AG09309 (cell line): Measurements from ENCODE around the gene PEX13.
"Not testable (repeated sequence)": the region's sequence is repeated elsewhere in the genome, so short reads cannot be mapped to it uniquely, and the experiment has no call there.

Experiments used
- DNase-seq: peaks from one replicate; pipeline ENCODE4 v3.0.0-alpha.2; 2010; ENCODE audit warnings: low read depth
- H3K4me3 ChIP-seq: 2 replicates; pipeline ENCODE4 v1.5.1; 2011; ENCODE audit warnings: mild to moderate bottlenecking, low read depth, low read length, moderate library complexity; ENCODE audit not compliant: control insufficient read depth
- CTCF ChIP-seq: IDR thresholded peaks from 2 replicates; pipeline ENCODE4 v1.5.1; 2011; ENCODE audit warnings: mild to moderate bottlenecking, low read depth, low read length, inconsistent platforms; ENCODE audit not compliant: insufficient read depth, control insufficient read depth; ENCODE audit errors: missing control alignments

PEX13 gene

GRCh38 chr2:60977562-60977895 is 40.0 kb upstream of the PEX13 start:
- H3K4me3 ChIP-seq, result no peak overlapping the region
- no peak for TF ChIP-seq CTCF
- DNase-seq, result no peak

GRCh38 chr2:60979231-60979630 is 38.3 kb upstream of the PEX13 start:
- no peak overlapping the region for H3K4me3 ChIP-seq
- no peak for TF ChIP-seq CTCF
- no peak for DNase-seq

GRCh38 chr2:60980071-60980815 is 37.3 kb upstream of the PEX13 start:
- no peak overlapping the region for H3K4me3 ChIP-seq
- TF ChIP-seq CTCF, result no peak
- no peak for DNase-seq

- DNase-seq, result not testable (repeated sequence)
Observed at GRCh38 chr2:60982066-60982465, 35.5 kb upstream of the PEX13 start.

GRCh38 chr2:60984720-60985119 is 32.8 kb upstream of the PEX13 start:
- H3K4me3 ChIP-seq, result no peak overlapping the region
- no peak for TF ChIP-seq CTCF
- no peak for DNase-seq

More at GRCh38 chr2:60982066-60982465, 35.5 kb upstream of the PEX13 start:
- not testable (repeated sequence) for H3K4me3 ChIP-seq

GRCh38 chr2:60987041-60987440 is 30.5 kb upstream of the PEX13 start:
- no peak overlapping the region for H3K4me3 ChIP-seq
- no peak for TF ChIP-seq CTCF
- DNase-seq, result no peak

GRCh38 chr2:60987656-60988055 is 29.9 kb upstream of the PEX13 start:
- H3K4me3 ChIP-seq, DNase-seq: not testable (repeated sequence)

- no peak overlapping the region for H3K4me3 ChIP-seq
- no peak for DNase-seq
- no peak for TF ChIP-seq CTCF
Observed at GRCh38 chr2:60989259-60989658, 28.3 kb upstream of the PEX13 start.
